HG03097 (cell line): Measurements from ENCODE around the gene PIGC.

ENCODE experiments used
- ATAC-seq: cut with Tn5 transposase; IDR thresholded peaks from one replicate; pipeline ENCODE4 v1.9.1; 2021; ENCODE audit not compliant: unreplicated experiment, low FRiP score

PIGC gene

GRCh38 chr1:172431721-172432192, 12.1 kb downstream of the PIGC start:
- no peak for ATAC-seq

DNA sequence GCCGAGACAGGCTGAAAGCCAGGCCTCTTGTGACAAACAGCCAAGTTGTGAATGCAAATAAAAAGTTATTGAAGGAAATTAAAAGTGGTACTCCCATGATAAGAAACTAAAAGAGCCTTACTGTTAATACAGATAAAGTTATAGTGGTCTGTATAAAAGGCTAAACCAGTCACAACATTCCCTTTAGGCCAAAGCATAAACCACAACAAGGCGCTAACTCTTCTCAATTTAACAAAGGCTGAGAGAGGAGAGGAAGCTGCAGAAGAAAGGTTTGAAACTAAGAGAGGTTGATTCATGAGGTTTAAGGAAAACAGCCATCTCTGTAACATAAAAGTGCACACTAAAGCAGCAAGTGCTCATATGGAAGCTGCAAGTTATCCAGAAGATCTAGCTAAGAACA, 12.7 kb downstream of the PIGC start:
- no peak for ATAC-seq

GRCh38 chr1:172430128-172430454, 13.8 kb downstream of the PIGC start:
- ATAC-seq = no peak

DNA sequence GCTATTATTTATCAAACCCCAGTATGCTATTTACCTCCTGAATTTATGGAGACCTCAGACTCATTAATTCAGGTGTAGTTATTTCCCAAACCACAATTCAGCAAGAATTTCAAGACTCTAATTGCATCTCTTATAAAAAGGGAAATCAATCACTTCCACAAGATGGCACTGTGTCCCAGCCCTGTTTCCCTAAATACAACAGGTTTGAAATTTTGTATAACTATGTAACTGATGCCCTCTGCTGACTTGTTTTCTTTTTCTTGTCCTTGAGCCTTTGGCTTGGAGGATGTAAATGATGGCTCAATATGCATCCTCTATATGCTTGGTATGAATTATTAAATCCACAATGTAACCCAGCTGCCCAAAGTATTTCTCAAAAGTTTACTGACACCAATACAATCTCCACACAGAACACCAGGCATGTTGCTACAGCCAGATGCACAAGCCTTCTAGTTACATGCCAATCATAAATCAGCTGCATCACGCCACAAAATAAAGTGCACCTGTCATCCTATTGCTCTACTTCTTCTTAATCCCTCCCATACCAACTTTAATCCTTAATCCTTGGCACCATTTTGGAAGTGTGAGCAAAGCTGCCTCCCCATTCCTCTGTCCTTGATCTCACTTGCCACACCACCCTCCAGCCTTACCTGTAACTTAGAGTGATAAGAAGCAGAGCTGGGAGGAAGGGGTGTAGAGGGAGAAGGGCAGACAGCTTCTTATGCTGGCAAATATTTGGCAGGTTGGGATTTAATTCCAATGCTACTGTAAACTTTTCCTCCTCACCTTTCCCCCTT, 14.3 kb downstream of the PIGC start:
- no peak for ATAC-seq

- ATAC-seq = no peak
Observed at GRCh38 chr1:172427191-172427590, 16.7 kb downstream of the PIGC start.

DNA sequence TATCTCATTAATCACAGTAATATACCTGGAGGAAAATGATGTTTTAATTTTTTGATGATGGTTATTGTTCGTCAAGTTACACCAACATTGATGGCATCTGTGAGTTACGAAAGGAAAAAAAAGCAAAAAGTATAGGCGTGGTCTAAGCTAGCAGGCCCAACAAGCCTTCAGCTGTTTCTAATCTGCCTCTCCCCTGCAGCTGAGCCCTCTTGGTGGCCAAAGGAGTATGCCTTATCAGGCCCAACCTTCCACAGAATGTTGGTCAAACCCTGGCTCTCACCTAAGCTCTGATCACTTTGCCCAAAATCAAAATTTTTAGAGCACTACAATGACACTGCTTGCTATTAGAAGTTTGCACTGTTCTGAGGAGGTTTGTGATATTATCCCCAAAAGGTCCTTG, 18.5 kb downstream of the PIGC start:
- ATAC-seq = no peak

DNA sequence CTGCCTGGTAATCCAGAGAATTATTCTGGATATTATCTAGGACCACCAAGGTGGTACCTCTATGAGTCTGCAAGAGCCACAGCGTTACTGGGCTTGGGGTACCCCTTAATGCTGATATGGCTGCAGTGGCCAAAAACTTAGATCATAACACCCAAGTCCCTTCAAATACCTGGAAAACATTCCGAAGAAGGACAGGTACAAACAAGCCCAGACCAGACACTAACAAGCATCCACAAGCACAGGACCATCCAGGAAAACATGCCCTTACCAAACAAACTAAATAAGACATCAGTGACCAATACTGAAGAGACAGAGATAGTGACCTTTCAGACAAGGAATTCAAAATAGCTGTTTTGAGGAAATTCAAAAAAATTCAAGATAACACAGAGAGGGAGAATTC, 20.5 kb downstream of the PIGC start:
- no peak for ATAC-seq

GRCh38 chr1:172421974-172422604, 21.8 kb downstream of the PIGC start:
- no peak for ATAC-seq

- ATAC-seq = no peak
Observed at GRCh38 chr1:172420385-172420784, 23.5 kb downstream of the PIGC start, which contains the start of gene C1orf105. TSS of gene C1orf105 (plus strand) at chr1:172420685. CDS start at chr1:172420886, 201 bp downstream.

DNA sequence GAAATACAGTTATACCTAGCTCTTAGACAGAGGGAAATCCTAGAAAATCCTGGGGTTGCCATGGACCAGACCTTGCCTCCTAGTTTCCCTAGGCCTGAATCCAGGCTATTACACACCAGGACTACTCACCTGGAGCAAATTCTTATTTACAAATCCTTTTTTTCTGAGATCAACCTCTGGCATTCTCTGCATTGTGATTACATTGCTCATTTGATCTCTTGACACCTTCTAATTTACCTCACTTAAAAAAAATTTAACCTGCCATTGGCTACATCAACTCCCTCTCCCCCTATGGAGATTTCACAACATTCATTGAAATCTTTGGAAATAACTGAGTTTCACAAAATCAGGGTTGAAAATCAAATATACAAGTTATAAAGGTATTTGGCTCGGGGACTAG, 26.3 kb downstream of the PIGC start:
- ATAC-seq = no peak

DNA sequence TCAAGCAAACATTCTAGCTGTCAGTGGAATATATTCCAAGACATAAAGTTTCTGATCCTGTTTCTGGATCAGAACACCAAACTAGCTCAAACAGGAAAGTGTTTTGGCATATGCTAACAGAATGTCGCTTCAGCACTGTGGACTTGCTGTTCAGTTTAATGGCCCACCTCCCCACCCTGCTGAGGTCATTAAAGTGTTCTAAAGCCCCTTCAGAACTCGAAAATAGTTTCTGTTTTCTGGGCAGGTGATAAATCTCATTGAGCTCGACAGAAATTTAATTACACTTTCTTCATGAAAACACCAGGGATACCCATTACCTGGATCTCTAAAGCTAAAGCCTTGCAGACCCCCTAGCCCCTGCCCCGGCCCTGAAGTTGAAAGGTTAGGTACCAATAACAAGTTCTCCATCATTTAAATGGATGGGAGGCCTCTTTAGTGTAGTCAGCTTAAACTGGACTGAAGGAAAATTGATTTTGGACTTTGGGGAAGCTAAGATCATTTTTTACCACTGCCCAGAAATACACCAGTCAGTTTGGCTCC, 27.3 kb downstream of the PIGC start:
- no peak for ATAC-seq

GRCh38 chr1:172414331-172414730, 29.5 kb downstream of the PIGC start:
- no peak for ATAC-seq

- ATAC-seq = no peak
Observed at GRCh38 chr1:172411791-172412338, 32.0 kb downstream of the PIGC start.

DNA sequence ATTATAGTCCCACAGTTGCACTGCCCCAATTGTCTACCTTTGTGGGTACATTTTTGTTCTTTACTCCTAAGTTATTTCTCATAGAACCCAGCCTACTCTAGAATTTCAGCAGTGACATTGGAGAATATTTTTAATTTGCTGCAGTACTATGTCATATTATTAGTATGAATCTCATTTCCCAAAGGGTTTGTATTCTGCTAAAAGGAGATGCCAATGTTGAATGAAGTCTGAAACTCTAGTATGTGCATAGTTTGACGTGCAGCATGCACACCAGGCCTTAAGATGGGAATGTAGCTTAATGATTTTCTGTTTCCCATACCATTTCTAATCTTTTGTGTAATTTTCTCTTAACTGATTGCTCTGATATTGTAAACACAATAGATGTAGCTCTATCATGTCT, 33.8 kb downstream of the PIGC start:
- no peak for ATAC-seq

DNA sequence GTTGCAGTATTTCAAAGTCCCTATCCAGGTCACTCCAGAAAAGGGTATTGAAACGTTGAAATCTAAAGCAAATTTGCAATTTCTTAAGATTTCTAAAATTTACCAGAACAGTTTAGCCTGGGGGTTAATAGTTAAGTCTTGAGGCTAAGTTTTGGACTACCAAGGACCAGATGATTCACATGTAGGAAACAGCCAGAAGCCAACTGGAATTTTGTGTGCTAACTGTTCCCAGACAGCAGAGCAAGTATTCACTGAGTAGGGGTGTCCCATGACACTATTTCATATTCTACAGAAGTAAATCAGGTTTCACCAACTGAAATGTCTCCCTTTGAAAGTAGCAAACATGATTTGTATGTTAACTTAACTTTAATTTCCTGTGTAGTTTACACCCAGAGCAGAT, 34.9 kb downstream of the PIGC start:
- ATAC-seq = no peak

DNA sequence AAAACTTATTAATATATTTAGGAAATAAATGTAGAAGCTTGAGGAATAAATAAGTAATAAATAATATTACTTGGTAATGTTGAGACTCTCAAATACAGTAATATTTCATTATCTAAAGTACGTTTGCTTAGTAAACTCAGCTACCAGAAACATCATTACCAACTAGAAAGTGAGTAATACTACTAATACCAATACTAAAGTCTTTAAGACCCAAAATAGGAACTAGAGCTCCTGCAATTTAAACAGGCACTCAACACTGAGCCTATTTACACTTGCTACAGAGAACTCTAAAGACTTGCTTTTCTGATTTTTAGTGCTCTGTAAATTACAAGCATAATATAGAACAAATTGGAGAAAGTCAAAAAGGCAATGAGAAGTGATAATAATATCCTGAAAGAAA, 36.9 kb downstream of the PIGC start:
- no peak for ATAC-seq

DNA sequence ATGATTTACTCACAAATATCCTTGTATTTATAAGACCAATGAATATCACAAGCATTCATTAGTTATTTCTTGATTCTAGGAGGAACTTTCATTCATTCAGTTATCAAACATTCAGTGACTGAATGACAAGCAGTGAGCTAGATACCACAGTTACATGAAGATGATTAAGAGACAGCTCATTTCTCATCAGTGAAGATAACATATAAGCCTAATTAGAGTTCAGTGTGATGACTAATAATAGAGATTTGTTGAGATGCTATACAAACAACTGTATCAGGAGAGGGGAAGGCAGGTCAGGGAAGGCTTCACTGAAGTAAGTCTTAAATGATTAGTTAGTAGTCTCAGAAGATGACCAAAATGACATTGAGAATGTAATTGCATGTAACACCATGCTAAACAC, 38.0 kb downstream of the PIGC start:
- ATAC-seq = no peak

DNA sequence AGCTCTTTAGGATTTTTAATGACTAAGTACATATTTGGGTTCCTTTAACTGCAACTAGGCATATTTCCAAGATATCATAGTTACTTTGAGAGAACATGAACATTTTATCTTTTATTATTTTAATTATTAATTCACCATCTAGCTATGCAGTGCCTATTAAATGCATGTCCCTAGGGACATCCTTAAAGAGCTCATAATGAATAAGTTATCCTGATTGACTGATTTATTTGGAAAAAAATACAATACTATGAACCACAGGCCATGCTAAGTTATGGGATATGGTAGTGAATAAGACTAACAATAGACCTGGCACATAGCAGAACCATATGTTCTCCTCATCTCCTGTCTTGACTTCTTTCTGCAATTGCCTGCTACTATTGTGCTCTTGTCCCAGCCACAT, 39.7 kb downstream of the PIGC start:
- no peak for ATAC-seq

GRCh38 chr1:172402878-172403569, 40.8 kb downstream of the PIGC start:
- no peak for ATAC-seq

GRCh38 chr1:172401892-172402291, 42.0 kb downstream of the PIGC start:
- ATAC-seq = no peak

DNA sequence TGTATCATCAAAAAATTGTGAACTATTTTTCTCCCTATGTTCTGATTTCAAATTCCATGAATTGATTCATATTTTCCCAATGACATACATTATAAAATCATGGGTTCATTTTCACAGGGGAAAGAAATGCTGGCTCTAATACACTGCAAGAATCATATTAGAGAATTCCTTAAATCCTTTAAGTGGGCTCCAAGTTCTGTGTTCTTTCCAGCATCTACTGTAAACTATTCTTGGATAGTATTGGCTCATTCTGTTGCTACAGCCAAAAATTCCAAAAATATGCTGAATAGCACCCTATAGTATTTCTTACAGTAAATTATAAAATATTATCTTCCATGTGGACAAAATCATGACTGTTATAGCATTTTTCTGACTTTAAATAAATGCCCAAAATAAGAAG, 42.4 kb downstream of the PIGC start:
- ATAC-seq = no peak
